SK-N-SH treated with all-trans-retinoic acid at 6 μM for 48 hours (cell line): ENCODE data around the gene CRIP2.

Experiments used
- BACH2 ChIP-seq: fragments of 250-450 bp; sonication (Bioruptor Pico); IDR thresholded peaks from 2 replicates; pipeline ENCODE4 v1.9.0; 2021; ENCODE audit warnings: mild to moderate bottlenecking, borderline replicate concordance
- CSDC2 ChIP-seq: fragments of 250-450 bp; sonication (Bioruptor Pico); IDR thresholded peaks from 2 replicates; pipeline ENCODE4 v1.5.0; 2020; ENCODE audit warnings: mild to moderate bottlenecking, moderate library complexity
- ESRRG ChIP-seq: fragments of 250-450 bp; sonication (Bioruptor Pico); IDR thresholded peaks from 2 replicates; pipeline ENCODE4 v1.6.1; 2021; ENCODE audit warnings: mild to moderate bottlenecking
- GLIS3 ChIP-seq: fragments of 250-450 bp; sonication (Bioruptor Pico); IDR thresholded peaks from 2 replicates; pipeline ENCODE4 v1.5.0; 2020; ENCODE audit warnings: mild to moderate bottlenecking, moderate library complexity
- ISL1 ChIP-seq: fragments of 250-450 bp; sonication (Bioruptor Pico); IDR thresholded peaks from 2 replicates; pipeline ENCODE4 v2.1.2; 2022; ENCODE audit warnings: mild to moderate bottlenecking, moderate library complexity
- PPARA ChIP-seq: fragments of 250-450 bp; sonication (Bioruptor Pico); IDR thresholded peaks from 2 replicates; pipeline ENCODE4 v1.5.0; 2020; ENCODE audit warnings: mild to moderate bottlenecking, borderline replicate concordance
- RARB ChIP-seq: fragments of 250-450 bp; sonication (Bioruptor Pico); IDR thresholded peaks from 2 replicates; pipeline ENCODE4 v1.8.0; 2021; ENCODE audit warnings: mild to moderate bottlenecking, moderate library complexity
- TCF4 ChIP-seq: fragments of 250-450 bp; sonication (Bioruptor Pico); IDR thresholded peaks from 2 replicates; pipeline ENCODE4 v1.8.0; 2021; ENCODE audit warnings: mild to moderate bottlenecking, moderate library complexity, borderline replicate concordance
- ZFP30 ChIP-seq: fragments of 450-650 bp; formaldehyde crosslinking; IDR thresholded peaks from 2 replicates; pipeline ENCODE4 v1.5.0; 2022; ENCODE audit warnings: mild to moderate bottlenecking, moderate library complexity
- ZNF565 ChIP-seq: fragments of 450-650 bp; formaldehyde crosslinking; conservative IDR thresholded peaks from 2 replicates; pipeline ENCODE4 v1.5.0; 2020; ENCODE audit warnings: low read depth, mild to moderate bottlenecking, moderate library complexity
- ZNF70 ChIP-seq: fragments of 450-650 bp; formaldehyde crosslinking; IDR thresholded peaks from 2 replicates; pipeline ENCODE4 v1.5.0; 2020; ENCODE audit warnings: mild to moderate bottlenecking, moderate library complexity
- TF ChIP-seq, protein P1 (sequence below): fragments of 250-450 bp; sonication (Bioruptor Pico); IDR thresholded peaks from 2 replicates; pipeline ENCODE4 v1.8.0; 2020; ENCODE audit warnings: mild to moderate bottlenecking, moderate library complexity, borderline replicate concordance
- TF ChIP-seq, protein P2 (sequence below): fragments of 250-450 bp; sonication (Bioruptor Pico); IDR thresholded peaks from 2 replicates; pipeline ENCODE4 v1.5.0; 2020; ENCODE audit warnings: mild to moderate bottlenecking, moderate library complexity
- TF ChIP-seq, protein P3 (sequence below): fragments of 250-450 bp; sonication (Bioruptor Pico); IDR thresholded peaks from 2 replicates; pipeline ENCODE4 v1.8.0; 2021; ENCODE audit warnings: low read depth, mild to moderate bottlenecking, moderate library complexity, borderline replicate concordance

DNA sequence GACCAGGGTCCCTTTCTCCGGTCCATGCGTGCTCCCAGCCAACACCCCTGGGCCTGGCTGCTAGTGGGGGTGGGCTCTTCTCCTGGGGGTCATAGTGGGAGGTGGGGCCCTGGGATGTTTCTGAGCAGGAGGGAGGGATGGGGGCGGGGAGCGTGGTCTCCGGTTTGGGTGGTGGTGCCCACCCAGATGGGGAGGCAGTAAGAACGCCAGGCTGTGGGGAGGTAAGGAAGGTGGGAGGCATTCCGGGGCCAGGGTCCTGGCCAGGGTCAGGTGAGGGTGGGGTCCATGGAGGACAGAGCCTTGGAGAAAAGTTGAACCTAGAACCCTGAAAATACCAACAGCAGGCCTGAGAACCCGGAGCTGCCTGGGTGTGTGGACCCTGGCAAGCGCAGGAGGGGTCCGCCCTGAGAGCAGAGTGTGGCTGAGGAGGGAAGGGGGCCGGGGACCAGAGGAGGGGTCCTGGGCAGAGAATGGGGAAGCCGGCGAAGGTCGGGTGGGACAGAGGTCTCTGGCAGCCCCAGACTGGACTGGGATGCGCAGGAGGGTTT is 5.7 kb downstream of the CRIP2 start:
- TF ChIP-seq, protein P1, sequence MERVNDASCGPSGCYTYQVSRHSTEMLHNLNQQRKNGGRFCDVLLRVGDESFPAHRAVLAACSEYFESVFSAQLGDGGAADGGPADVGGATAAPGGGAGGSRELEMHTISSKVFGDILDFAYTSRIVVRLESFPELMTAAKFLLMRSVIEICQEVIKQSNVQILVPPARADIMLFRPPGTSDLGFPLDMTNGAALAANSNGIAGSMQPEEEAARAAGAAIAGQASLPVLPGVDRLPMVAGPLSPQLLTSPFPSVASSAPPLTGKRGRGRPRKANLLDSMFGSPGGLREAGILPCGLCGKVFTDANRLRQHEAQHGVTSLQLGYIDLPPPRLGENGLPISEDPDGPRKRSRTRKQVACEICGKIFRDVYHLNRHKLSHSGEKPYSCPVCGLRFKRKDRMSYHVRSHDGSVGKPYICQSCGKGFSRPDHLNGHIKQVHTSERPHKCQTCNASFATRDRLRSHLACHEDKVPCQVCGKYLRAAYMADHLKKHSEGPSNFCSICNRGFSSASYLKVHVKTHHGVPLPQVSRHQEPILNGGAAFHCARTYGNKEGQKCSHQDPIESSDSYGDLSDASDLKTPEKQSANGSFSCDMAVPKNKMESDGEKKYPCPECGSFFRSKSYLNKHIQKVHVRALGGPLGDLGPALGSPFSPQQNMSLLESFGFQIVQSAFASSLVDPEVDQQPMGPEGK (CRISPR knock-in tag) = no peak
- TF ChIP-seq, protein P2, sequence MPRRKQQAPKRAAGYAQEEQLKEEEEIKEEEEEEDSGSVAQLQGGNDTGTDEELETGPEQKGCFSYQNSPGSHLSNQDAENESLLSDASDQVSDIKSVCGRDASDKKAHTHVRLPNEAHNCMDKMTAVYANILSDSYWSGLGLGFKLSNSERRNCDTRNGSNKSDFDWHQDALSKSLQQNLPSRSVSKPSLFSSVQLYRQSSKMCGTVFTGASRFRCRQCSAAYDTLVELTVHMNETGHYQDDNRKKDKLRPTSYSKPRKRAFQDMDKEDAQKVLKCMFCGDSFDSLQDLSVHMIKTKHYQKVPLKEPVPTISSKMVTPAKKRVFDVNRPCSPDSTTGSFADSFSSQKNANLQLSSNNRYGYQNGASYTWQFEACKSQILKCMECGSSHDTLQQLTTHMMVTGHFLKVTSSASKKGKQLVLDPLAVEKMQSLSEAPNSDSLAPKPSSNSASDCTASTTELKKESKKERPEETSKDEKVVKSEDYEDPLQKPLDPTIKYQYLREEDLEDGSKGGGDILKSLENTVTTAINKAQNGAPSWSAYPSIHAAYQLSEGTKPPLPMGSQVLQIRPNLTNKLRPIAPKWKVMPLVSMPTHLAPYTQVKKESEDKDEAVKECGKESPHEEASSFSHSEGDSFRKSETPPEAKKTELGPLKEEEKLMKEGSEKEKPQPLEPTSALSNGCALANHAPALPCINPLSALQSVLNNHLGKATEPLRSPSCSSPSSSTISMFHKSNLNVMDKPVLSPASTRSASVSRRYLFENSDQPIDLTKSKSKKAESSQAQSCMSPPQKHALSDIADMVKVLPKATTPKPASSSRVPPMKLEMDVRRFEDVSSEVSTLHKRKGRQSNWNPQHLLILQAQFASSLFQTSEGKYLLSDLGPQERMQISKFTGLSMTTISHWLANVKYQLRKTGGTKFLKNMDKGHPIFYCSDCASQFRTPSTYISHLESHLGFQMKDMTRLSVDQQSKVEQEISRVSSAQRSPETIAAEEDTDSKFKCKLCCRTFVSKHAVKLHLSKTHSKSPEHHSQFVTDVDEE (CRISPR knock-in tag) = no peak
- TF ChIP-seq BACH2 (no peak), GLIS3 (CRISPR knock-in tag) (no peak), ZNF70 (CRISPR knock-in tag) (no peak), TCF4 (CRISPR knock-in tag) (no peak), ISL1 (CRISPR knock-in tag) (no peak), ZFP30 (CRISPR knock-in tag) (no peak), ZNF565 (no peak), RARB (CRISPR knock-in tag) (no peak), PPARA (CRISPR knock-in tag) (no peak), CSDC2 (no peak), ESRRG (no peak)
- TF ChIP-seq, protein P3, sequence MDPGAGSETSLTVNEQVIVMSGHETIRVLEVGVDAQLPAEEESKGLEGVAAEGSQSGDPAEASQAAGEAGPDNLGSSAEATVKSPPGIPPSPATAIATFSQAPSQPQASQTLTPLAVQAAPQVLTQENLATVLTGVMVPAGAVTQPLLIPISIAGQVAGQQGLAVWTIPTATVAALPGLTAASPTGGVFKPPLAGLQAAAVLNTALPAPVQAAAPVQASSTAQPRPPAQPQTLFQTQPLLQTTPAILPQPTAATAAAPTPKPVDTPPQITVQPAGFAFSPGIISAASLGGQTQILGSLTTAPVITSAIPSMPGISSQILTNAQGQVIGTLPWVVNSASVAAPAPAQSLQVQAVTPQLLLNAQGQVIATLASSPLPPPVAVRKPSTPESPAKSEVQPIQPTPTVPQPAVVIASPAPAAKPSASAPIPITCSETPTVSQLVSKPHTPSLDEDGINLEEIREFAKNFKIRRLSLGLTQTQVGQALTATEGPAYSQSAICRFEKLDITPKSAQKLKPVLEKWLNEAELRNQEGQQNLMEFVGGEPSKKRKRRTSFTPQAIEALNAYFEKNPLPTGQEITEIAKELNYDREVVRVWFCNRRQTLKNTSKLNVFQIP (CRISPR knock-in tag) = no peak
